ENCODE measurements around the gene CX3CR1.

Gene CX3CR1

GRCh38 chr3:39302178-39302577 is 22.3 kb upstream of the CX3CR1 start:
- TF ChIP-seq, protein P1, sequence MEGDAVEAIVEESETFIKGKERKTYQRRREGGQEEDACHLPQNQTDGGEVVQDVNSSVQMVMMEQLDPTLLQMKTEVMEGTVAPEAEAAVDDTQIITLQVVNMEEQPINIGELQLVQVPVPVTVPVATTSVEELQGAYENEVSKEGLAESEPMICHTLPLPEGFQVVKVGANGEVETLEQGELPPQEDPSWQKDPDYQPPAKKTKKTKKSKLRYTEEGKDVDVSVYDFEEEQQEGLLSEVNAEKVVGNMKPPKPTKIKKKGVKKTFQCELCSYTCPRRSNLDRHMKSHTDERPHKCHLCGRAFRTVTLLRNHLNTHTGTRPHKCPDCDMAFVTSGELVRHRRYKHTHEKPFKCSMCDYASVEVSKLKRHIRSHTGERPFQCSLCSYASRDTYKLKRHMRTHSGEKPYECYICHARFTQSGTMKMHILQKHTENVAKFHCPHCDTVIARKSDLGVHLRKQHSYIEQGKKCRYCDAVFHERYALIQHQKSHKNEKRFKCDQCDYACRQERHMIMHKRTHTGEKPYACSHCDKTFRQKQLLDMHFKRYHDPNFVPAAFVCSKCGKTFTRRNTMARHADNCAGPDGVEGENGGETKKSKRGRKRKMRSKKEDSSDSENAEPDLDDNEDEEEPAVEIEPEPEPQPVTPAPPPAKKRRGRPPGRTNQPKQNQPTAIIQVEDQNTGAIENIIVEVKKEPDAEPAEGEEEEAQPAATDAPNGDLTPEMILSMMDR (IDR thresholded peaks at IDR 0.05; ENCODE audit: insufficient read depth, low read depth, low read length, missing control alignments) = no peak
- no peak for DNase-seq (ENCODE audit: low read depth)
- no peak overlapping the region for H3K4me3 ChIP-seq (ENCODE audit: low read length)

DNA sequence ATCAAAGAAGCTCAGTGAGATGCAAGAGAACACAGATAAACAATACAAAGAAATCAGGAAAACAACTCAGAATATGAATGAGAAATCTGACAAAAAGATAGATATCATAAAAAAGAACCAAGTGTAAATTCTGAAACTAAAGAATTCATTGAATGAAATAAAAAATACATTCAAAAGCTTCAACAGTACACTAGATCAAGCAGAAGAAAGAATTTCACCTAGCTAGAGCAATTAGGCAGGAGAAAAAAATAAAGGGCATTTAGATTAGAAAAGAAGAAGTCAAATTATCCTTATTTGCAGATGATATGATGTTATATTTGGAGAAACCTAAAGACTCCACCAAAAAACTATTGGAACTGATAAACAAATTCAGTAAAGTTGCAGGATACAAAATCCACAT is 19.4 kb upstream of the CX3CR1 start:
- DNase-seq (ENCODE audit: low read depth) = no peak
- TF ChIP-seq, protein P1 (IDR thresholded peaks at IDR 0.05; ENCODE audit: insufficient read depth, low read depth, low read length, missing control alignments) = no peak
- H3K4me3 ChIP-seq (ENCODE audit: low read length) = no peak overlapping the region

GRCh38 chr3:39296197-39297077 is 16.6 kb upstream of the CX3CR1 start:
- DNase-seq (ENCODE audit: low read depth) = no peak
- TF ChIP-seq, protein P1 (IDR thresholded peaks at IDR 0.05; ENCODE audit: insufficient read depth, low read depth, low read length, missing control alignments) = no peak
- H3K4me3 ChIP-seq (ENCODE audit: low read length) = no peak overlapping the region

DNA sequence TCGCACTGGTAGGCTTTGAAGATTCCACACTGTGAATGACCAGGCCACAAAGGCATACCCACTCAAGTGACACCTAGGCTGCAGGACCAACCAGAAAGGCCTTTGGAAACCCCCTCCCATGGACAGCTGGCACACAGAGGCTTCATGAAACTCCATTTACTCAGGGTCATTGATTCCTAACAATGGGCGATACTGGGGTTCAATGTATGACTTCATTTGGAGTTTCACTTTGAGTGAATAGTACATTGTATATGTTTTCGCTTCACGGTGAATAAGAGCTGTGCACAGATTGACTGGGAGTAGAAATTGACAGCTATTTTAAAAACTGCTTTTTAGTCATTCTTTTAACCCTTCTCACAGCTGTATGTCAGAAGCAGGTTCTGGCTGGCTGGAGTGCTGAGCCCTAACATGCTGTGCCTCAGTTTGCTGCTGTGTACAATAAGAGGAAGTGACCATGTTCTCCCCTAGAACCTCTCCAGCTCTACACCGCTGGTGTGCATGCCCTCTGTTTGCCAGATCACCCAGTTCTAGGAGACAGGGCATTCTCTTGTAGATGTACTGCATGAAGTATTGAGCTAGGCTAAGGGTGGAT is 15.4 kb upstream of the CX3CR1 start:
- DNase-seq (ENCODE audit: low read depth) = no peak
- H3K4me3 ChIP-seq (ENCODE audit: low read length) = no peak overlapping the region
- TF ChIP-seq, protein P1 (IDR thresholded peaks at IDR 0.05; ENCODE audit: insufficient read depth, low read depth, low read length, missing control alignments) = no peak

GRCh38 chr3:39294446-39295183 is 14.8 kb upstream of the CX3CR1 start:
- no peak for DNase-seq (ENCODE audit: low read depth)
- H3K4me3 ChIP-seq (ENCODE audit: low read length) = no peak overlapping the region
- TF ChIP-seq, protein P1 (IDR thresholded peaks at IDR 0.05; ENCODE audit: insufficient read depth, low read depth, low read length, missing control alignments) = no peak

GRCh38 chr3:39292961-39293360 is 13.1 kb upstream of the CX3CR1 start:
- no peak for DNase-seq (ENCODE audit: low read depth)
- TF ChIP-seq, protein P1 (IDR thresholded peaks at IDR 0.05; ENCODE audit: insufficient read depth, low read depth, low read length, missing control alignments) = no peak
- H3K4me3 ChIP-seq (ENCODE audit: low read length) = no peak overlapping the region

Measured in epithelial cell of esophagus (primary cell).